HG03108 (cell line): Measurements from ENCODE around the gene MYO3B.
"Not testable (repeated sequence)": the region's sequence is repeated elsewhere in the genome, so short reads cannot be mapped to it uniquely, and the experiment has no call there.

Experiments
- ATAC-seq: cut with Tn5 transposase; IDR thresholded peaks from one replicate; pipeline ENCODE4 v1.9.1; 2021; ENCODE audit warnings: moderate library complexity; ENCODE audit not compliant: unreplicated experiment

MYO3B gene

GRCh38 chr2:170587922-170588321, 410.0 kb downstream of the MYO3B start:
- no peak for ATAC-seq

- no peak for ATAC-seq
Observed at GRCh38 chr2:170588729-170589128, 410.8 kb downstream of the MYO3B start.

GRCh38 chr2:170596576-170596975, 418.6 kb downstream of the MYO3B start:
- ATAC-seq: no peak

- no peak for ATAC-seq
Observed at GRCh38 chr2:170598067-170598395, 420.1 kb downstream of the MYO3B start.

GRCh38 chr2:170601489-170601888, 423.5 kb downstream of the MYO3B start:
- no peak for ATAC-seq

DNA sequence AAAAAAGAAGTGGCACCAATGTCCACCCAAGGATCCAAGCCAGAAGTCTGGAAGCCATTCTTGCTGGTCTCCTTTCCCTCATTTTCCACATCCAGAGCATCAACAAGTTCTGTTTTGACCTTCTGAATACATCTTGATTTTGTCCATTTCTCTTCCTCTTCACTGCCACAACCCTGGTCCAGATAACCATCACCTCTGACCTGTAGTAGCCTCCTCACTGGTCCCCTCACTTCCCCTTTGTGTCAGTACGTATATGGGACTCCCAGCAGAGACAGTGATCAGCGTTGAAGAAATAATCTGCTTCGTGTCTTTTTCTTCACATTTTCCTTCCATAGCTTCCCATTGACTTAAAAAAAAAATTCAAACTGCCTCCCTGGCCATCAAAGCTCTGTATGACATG, 427.9 kb downstream of the MYO3B start:
- ATAC-seq: no peak

DNA sequence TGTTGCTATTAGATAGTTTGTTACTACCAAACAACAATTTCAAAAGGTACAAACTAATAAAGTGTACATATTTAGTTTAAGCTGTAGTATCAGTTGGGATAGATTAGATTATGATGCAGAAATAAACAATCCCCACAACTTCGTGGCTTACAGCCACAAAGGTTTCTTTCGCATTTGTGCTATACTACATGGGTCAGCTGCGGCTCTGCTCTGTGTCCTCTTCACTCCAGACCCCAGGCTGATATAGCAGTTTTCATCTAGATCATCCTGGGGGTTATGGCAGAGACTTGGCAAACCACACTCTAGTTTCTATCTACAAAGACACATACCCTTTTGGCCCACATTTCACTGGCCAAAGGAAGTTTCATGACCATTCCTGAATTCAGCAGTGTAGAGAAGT, 429.2 kb downstream of the MYO3B start:
- ATAC-seq: no peak

- ATAC-seq: no peak
Observed at GRCh38 chr2:170610615-170611014, 432.7 kb downstream of the MYO3B start.

DNA sequence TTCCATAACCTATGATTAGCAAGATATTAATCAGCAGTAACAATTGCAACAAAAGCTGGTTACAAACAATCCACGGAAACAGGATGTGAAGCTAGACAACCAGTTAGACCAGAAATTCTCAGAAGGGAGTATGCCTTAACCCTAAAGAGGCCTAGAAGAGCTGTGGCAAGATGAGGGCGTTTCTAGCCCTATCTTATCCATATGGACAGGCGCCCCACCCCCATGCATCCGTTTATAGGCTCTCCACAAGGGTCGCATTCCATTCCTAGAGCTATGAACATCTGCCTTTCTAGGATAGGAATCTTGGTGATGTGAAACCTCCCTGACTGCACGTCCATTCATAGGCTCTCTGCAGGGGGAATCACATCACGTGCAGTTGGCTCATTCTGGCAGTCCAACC, 441.0 kb downstream of the MYO3B start:
- not testable (repeated sequence) for ATAC-seq

GRCh38 chr2:170635094-170635493, 457.1 kb downstream of the MYO3B start:
- ATAC-seq: not testable (repeated sequence)

GRCh38 chr2:170639635-170640034, 461.7 kb downstream of the MYO3B start:
- ATAC-seq: no peak

DNA sequence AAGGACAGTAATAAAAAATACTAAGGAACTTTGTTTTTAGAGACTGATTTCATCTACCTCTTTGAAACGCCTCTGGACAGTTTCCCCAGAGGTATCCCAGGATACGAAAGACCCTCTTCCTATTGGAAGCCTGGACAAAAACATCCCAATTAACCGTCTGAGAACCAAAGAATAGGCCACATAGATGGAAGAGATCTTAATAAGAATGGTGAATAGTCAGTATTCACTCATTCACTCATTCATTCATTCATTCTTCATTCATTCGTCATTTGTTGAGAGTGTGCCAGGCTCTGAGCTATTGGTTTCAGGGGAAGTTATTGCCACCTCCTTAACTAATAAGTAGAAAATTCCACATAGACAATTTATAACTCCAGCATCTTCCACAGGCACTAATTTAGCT, 464.0 kb downstream of the MYO3B start:
- ATAC-seq: no peak

DNA sequence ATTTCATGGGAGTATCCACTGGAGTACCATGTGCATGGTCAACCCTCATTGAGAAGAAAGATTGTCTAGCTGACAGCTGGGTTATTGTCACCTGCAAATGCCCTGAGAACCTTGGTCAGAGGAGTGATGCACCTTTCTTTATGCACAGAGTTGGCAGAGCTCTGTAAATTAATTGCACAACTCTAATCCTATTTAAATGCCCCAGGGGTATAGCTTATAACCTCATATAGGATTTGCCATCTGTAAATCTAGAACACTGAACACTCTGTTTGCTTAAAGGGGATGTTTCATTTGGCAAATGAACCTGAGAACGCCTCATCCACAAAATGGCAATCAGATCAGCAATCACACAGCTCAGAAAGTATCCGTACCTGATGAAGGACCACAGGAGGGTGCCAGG, 465.4 kb downstream of the MYO3B start:
- ATAC-seq: no peak

GRCh38 chr2:170647741-170648436, 469.9 kb downstream of the MYO3B start:
- no peak for ATAC-seq

DNA sequence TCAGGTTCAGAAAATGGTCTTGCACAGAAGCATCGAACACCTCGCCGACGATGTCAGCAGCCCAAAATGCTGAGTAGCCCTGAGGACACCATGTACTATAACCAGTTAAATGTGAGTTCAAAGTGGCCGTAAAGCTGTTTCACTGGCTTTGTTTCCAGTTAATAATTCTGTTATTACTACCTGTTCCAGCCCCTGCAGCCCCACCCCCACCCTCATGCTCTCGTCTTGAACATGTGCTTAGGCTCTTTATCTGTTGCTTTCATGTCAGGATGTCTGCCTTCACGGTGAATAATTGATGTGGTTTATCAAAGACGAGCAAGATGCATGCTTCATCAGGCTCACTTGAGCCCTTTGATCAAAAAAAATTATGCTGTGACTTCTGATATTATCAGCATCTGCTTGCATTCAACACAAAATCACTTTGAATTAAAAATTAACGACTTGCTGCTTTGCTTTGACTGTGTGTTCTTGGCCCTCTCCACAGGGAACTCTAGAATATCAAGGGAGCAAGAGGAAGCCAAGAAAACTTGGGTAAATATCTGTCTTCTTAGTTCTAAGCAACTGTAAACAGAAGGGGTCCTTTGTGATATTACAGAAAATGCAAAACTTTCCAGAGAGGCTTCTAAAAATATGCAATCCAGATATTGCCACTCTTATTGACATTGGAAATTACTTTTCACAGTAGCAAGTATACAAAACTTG, 473.8 kb downstream of the MYO3B start:
- no peak for ATAC-seq

GRCh38 chr2:170652637-170653417, 474.9 kb downstream of the MYO3B start:
- ATAC-seq: no peak

DNA sequence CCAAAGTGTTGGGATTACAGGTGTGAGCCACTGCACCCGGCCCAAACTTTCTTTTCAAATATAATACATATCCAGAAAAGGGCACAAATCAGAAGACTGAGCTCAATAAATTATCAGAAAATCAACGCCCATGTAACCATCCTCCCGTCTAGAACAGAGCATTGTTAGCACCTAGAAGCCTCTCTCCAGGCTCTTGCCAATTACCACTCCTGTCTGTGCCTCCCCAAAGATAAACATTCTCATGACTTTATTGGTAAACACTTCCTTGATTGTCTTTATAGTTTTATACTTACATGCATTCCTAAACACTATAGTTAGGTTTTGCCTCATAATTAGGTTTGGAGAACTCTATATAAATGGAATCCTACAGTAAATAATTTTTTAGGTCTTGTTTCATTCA, 478.7 kb downstream of the MYO3B start:
- no peak for ATAC-seq

GRCh38 chr2:170660409-170660808, 482.5 kb downstream of the MYO3B start:
- no peak for ATAC-seq

GRCh38 chr2:170665743-170666142, 487.8 kb downstream of the MYO3B start:
- no peak for ATAC-seq

DNA sequence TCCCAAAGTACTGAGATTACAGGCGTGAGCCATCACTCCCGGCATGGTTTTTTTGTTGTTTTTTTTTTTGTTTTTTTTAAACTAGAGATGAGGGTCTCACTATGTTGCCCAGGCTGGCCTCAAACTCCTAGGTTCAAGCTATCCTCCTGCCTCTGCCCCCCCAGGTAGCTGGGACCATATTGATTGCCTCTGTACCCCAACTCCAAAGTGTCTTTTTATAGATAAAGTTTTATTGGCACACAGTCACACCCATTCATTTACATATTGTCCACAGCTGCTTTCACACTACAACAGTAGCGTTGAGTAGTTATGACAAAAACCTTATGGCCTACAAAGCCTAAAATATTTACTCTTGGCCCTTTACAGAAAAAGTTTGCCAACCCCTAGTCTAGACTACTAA, 492.0 kb downstream of the MYO3B start:
- no peak for ATAC-seq

GRCh38 chr2:170670651-170671050, 492.7 kb downstream of the MYO3B start:
- no peak for ATAC-seq

DNA sequence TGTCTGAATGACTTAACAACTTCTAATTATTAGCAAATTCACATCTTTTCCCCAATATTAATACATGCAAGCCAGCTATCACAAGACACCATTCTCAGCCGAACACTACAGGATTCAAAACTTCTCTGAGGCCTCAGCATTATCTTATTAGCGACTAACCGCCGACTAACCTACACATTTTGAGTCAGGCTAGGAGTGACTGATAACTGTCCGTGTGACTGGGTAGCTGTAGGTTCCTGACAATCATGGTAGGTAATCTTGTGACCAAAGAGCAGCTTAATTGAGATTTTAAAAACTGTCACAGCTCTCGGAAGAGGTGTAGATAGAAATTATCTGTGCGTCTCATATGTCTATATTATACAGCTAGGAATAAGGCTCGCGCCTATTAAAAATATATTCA, 493.1 kb downstream of the MYO3B start:
- no peak for ATAC-seq
